NCI-H1092 treated with DMSO at 0.1 percent for 48 hours (cell line): ENCODE results near the gene PLB1.

Experiments
- DNase-seq: peaks from one replicate; lab custom pipeline; 2025; lab: John Stamatoyannopoulos, UW

Gene PLB1, protein sequence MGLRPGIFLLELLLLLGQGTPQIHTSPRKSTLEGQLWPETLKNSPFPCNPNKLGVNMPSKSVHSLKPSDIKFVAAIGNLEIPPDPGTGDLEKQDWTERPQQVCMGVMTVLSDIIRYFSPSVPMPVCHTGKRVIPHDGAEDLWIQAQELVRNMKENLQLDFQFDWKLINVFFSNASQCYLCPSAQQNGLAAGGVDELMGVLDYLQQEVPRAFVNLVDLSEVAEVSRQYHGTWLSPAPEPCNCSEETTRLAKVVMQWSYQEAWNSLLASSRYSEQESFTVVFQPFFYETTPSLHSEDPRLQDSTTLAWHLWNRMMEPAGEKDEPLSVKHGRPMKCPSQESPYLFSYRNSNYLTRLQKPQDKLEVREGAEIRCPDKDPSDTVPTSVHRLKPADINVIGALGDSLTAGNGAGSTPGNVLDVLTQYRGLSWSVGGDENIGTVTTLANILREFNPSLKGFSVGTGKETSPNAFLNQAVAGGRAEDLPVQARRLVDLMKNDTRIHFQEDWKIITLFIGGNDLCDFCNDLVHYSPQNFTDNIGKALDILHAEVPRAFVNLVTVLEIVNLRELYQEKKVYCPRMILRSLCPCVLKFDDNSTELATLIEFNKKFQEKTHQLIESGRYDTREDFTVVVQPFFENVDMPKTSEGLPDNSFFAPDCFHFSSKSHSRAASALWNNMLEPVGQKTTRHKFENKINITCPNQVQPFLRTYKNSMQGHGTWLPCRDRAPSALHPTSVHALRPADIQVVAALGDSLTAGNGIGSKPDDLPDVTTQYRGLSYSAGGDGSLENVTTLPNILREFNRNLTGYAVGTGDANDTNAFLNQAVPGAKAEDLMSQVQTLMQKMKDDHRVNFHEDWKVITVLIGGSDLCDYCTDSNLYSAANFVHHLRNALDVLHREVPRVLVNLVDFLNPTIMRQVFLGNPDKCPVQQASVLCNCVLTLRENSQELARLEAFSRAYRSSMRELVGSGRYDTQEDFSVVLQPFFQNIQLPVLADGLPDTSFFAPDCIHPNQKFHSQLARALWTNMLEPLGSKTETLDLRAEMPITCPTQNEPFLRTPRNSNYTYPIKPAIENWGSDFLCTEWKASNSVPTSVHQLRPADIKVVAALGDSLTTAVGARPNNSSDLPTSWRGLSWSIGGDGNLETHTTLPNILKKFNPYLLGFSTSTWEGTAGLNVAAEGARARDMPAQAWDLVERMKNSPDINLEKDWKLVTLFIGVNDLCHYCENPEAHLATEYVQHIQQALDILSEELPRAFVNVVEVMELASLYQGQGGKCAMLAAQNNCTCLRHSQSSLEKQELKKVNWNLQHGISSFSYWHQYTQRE (N-terminal part only)

GRCh38 chr2:28495551-28496250 lies at the start of gene PLB1:
Gene PLB1, plus strand, starts transcription at chr2:28496060. Its CDS starts 55 bp downstream, at chr2:28496115.
- DNase-seq = no peak

- DNase-seq = no peak
Measured at GRCh38 chr2:28446531-28446930, 49.3 kb upstream of the PLB1 start.

DNA sequence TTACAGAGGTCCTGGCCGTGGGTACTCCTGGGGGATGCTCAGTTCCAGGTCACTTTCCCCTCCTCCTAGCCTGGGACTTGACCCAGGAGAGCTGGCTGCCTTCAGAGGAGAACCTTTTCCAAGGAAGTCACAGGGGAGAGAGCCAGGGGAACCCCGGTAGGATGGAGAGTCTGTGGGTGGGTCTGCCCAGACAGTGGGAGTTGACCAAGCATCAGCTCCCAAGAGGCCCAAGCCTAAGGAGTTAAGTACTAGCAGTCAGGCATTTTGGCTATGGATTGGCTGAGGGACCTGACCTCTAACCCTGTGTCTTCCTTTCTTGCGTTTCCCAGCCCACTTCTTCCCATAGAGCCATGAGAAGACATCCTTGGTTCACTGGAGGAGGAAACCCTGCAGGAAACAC lies 48.8 kb upstream of the PLB1 start:
- DNase-seq = no peak

DNA sequence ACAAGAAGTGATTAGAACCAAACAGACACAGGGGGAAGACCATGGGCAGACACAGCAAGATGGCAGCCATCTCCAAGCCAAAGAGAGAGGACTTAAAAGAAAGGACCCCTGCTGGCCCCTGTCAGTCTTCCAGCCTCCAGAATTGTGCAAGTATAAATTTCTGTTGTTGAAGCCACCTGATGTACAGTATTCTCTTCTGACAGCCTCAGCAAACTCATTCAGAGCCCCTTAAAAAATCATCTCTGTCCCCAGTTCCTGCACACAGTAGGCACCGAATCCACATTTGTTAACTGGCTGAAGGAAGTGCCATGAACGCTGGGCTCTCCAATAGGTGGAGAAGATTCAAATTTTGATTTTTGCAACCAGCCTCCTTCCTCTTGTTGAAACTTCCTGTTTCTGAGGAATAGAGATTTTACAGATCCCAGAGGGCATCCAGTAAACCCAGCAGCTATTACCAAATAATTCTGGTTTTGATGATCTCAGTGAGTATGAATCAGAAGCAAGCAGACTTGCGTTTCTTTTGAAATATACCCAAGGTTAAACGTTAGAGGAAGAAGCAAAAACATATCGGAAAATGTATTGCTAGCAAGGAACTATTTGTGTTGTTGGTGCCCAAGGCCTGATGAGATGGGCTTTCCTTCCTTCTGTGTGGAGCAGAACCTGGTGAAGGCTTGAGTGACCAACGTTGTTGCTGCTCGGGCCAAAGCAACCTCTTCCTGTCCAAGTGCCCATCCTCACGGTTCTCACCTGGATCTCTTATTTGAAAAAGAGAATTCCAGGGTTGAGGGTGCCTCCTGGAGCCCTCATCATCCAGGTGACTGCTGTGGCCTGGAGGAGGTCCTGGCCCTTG lies 47.7 kb upstream of the PLB1 start:
- DNase-seq = no peak

GRCh38 chr2:28448793-28449100 lies 47.1 kb upstream of the PLB1 start:
- DNase-seq = no peak

DNA sequence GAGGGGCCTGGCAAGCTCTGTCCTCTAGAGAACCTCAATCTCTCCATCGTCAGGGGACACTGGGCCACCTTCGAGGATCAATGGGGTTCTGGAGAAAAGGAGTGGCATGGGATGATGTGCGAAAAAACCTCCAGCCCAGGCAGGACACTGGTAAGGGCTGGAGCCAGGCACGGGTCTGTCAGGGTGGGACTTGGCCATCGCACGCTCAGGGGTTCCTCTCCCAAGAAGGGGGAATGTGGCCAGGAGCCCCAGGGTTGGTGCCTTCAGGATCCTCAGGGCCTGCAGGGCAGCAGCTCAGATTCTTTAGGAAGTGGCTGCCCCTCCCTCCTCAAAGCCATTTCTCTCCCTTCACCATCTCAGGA lies 46.8 kb upstream of the PLB1 start:
- DNase-seq = no peak

GRCh38 chr2:28449488-28450395 lies 46.1 kb upstream of the PLB1 start:
- DNase-seq = no peak

GRCh38 chr2:28450901-28451565 lies 44.8 kb upstream of the PLB1 start:
- no peak for DNase-seq

DNA sequence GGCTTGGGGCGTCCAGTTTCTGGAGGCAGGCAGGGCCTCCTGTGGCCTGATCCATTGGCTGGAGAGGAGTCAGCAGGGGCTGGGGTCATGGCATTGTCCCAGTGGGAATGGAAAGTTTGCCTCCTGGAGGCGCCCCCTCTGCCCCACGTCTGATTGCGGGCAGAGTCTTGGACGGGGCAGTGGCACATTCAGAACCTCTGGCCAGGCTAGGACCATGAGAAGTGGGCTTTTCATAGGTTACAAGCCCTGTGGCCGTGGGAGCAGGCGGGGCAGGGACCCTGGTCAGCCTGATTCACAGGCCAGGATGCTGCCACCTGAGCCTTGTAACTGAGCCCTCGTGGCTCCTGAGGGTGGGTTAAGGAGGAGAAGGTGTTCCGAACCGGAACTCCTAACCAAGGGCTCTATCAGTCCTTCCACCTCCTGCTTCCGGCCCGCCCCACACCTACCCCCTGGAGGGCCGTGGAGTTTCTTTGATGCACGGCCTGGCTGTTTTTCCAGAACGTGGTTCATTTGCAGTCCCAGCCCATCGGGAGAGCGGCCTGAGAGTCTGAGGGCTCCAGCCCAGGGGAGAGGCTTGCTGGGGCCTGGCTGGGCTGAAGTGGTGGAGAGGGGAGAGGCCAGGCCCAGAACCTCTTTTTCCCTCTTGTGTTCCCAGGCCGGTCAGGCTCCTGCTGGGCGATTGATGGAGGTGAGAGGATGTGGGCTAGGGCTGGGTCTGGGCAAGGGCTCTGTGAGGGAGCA lies 43.9 kb upstream of the PLB1 start:
- no peak for DNase-seq

DNA sequence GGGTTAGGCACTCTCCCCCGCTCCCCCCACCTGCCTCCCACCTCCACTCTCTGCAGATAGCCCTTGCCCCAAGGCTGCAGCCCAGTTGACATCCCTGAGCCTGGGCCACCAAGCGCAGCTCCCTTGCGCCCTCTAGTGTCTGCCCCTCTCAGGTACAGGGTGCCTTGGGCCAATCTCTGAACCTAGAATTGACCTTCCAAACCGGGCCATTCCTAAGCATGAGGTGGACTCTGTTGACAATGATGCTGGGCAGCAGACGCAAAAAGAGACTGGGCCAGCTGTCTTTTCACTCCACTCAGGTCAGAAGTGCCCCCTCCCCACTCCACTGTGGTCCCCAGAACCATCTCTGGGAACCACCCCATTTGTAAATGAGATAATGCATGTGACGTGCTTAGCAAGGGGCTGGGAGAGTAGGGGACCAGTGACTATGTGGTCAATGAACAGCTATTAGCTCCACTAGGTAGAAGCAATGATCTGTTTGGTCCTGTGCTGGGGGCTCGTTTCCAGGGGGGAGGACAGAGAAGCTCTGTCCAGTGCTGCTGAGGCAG lies 43.3 kb upstream of the PLB1 start:
- peak; percentile 5 for DNase-seq

GRCh38 chr2:28453396-28453795 lies 42.5 kb upstream of the PLB1 start:
- no peak for DNase-seq

DNA sequence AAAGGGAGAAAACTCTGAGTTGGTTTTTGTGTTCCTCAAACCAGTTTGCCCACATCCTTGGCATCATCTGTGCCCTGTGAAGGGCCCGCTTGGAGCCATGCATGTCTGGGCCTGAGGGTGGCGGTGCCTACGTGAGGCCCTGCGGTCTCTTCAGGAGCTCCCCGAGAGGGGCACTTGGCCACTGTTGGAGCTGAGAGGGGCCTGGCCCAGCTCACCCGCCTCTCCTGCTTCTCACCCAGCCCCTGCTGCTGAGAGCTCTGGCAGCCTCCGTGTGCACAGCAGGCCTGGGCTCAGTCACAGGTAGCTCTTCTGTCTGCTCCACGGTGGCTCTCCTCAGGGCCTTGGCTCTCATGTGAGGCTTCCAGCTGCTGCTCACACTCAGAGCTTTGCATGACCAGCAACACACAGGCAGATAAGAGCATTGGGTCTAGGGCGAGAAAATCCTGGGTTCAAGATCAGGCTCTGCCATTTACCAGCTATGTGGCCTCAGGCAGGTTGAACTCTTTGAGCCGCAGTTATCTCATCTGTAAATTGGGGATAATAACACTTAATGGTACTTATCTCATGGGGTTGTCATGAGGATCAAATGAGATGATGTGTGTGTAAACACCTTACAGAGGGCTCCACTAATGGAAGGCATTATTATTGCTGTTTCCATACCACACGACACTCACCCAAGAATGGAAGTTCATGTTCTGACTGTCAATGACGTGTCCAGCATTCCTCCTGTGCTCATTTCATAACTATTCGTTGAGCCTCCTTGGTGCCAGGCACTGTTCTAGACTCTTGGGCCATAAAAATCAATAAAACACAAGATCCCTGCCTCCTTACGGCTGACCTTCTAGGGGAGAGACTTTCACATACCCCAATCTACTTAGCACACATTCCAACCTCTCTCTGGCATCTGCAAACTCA lies 41.6 kb upstream of the PLB1 start:
- DNase-seq = no peak

DNA sequence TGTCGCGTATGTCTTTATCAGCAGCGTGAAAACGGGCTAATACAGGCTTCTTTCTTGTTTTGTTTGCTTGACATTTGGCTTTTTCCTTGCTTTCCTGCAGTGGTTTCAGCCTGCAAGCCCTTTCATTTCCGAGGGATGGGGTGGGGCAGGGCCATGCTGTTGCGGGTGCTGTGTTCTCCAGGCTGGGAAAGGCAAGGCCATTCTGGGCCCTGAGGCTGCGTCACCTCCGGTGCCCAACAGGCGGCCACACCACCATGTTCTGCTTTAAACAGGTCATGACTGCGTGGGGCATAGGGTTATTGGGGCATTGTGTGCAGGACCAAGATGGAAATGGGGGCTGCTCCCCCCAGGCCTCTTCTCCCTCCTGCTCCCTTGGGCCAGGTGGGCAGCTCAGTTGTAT lies 38.6 kb upstream of the PLB1 start:
- DNase-seq = no peak

DNA sequence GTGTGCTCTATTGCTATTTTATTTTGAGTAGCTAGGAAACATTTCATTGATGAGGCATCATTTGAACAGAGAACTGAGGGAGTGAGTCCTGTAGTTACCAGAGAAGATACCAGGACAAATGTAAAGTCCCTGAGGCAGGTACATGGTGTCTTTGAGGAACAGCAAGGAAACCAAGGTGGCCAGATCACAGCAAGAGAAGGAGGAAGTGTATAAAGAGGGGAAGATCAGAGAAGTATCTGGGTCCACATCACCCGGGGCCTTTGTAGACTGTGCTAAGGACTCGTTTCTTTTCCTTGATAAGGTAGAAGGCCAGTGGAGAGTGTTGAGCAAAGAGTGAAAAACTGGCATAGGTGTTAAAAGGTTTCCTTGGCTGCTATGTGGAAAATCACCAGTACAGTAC lies 34.8 kb upstream of the PLB1 start:
- no peak for DNase-seq

DNA sequence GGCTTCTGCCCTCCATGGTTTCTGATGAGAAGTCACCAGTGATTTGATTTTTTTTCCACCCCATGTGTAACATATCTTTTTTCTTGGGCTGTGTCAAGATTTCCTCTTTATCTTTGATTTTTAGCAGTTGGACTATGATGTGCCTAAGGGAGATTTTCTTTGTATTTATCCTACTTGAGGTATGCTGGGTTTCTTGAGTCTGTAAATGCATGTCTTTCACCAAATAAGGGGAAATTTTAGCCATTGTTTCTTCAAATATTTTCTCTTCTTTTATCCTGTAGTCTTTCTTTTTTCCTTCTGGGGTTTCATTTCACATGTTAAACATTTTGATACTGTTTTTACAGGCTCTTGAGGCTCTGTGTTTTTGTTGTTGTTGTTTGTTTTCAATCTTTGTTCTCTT lies 33.7 kb upstream of the PLB1 start:
- DNase-seq = no peak

DNA sequence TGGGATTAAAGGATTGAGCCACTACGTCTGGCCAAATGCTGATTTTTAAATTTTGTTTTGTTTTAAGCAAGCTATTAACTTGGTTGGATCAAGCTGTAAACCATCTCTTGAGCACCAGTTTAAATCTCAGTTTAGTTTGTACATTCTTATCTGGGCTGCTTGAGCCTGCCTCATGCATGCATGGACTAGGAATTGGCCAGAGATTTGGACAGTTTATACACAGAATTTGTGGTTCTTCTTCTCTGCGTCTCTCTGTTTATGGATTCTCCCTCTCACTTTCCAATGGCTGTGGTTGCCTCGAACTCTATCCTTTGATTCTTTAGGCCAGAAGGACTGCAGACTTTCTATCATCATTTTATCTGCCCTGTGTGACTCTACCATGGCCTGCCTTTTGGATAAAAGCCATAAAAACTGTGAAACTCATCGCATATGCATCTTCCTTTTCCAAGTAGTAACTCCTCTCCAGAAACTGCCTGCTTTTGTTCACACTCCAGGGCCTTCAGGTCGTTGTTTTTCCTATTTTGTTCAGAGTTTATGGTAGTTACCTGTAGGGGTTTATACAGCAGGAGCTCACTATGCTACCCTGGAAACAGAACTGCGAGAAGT lies 32.5 kb upstream of the PLB1 start:
- no peak for DNase-seq

DNA sequence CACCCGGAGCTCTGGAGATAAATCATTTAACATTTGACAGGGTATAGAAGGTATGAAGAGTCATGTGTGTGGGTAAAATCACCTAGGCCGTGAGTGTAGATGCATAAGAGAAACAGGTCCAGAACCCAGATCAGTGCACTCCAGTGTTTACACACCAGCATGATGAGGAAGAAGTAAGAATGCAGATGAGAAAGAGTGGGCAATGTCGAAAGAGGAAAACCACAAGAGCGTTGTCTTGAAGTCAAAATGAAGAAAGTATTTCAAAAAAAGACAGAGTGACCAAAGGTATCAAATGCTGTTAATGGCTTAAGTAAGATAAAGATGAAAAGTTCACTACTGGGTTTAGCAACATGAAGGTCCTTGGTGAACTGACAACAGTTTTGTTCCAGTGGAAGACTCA lies 32.0 kb upstream of the PLB1 start:
- DNase-seq = no peak
